Measurements from ENCODE around the gene PDE7B.

PDE7B gene

GRCh38 chr6:136123468-136123867, 272.0 kb downstream of the PDE7B start:
- ChIA-PET POLR2A (no interaction called here), CTCF (no interaction called here)
- no peak for TF ChIP-seq CTCF (IDR thresholded peaks at IDR 0.05; ENCODE audit: control extremely low read depth, extremely low read depth, low read depth, missing control alignments)
- no peak for DNase-seq (ENCODE audit: extremely low spot score)

GRCh38 chr6:136125585-136125984, 274.1 kb downstream of the PDE7B start:
- no peak for DNase-seq (ENCODE audit: extremely low spot score)
- ChIA-PET CTCF (no interaction called here), POLR2A (no interaction called here)
- TF ChIP-seq CTCF (IDR thresholded peaks at IDR 0.05; ENCODE audit: control extremely low read depth, extremely low read depth, low read depth, missing control alignments) = no peak

- ChIA-PET POLR2A (no interaction called here), CTCF (interaction anchor here (2.4 kb wide), 1 partner anchor 11 kb away, joined by 11 read pairs; no protein-coding TSS in a partner anchor)
- no peak for TF ChIP-seq CTCF (IDR thresholded peaks at IDR 0.05; ENCODE audit: control extremely low read depth, extremely low read depth, low read depth, missing control alignments)
- DNase-seq (ENCODE audit: extremely low spot score) = no peak
These were observed 276.4 kb downstream of the PDE7B start for GRCh38 chr6:136127873-136128272.

- POLR2A ChIA-PET = no interaction called here
- DNase-seq (ENCODE audit: extremely low spot score) = no peak
- CTCF ChIA-PET = interaction anchor here (1.2 kb wide), 1 partner anchor 8 kb away, joined by 3 read pairs; no protein-coding TSS in a partner anchor
- TF ChIP-seq CTCF (IDR thresholded peaks at IDR 0.05; ENCODE audit: control extremely low read depth, extremely low read depth, low read depth, missing control alignments) = no peak
These were observed 277.9 kb downstream of the PDE7B start for GRCh38 chr6:136129365-136129764.

GRCh38 chr6:136134268-136134667, 282.8 kb downstream of the PDE7B start:
- no peak for TF ChIP-seq CTCF (IDR thresholded peaks at IDR 0.05; ENCODE audit: control extremely low read depth, extremely low read depth, low read depth, missing control alignments)
- CTCF ChIA-PET = interaction anchor here (1.4 kb wide), 1 partner anchor 14 kb away, joined by 4 read pairs; no protein-coding TSS in a partner anchor
- POLR2A ChIA-PET = no interaction called here
- DNase-seq (ENCODE audit: extremely low spot score) = no peak

- no peak for TF ChIP-seq CTCF (IDR thresholded peaks at IDR 0.05; ENCODE audit: control extremely low read depth, extremely low read depth, low read depth, missing control alignments)
- no peak for DNase-seq (ENCODE audit: extremely low spot score)
- CTCF ChIA-PET = interaction anchor here (1.4 kb wide), 1 partner anchor 13 kb away, joined by 4 read pairs; no protein-coding TSS in a partner anchor
- POLR2A ChIA-PET = no interaction called here
These were observed 283.2 kb downstream of the PDE7B start for GRCh38 chr6:136134751-136135150.

- POLR2A ChIA-PET = no interaction called here
- CTCF ChIA-PET = no interaction called here
These were observed 284.8 kb downstream of the PDE7B start for GRCh38 chr6:136136274-136136673.

More at GRCh38 chr6:136136274-136136673, 284.8 kb downstream of the PDE7B start:
- no peak for TF ChIP-seq CTCF (IDR thresholded peaks at IDR 0.05; ENCODE audit: control extremely low read depth, extremely low read depth, low read depth, missing control alignments)
- no peak for DNase-seq (ENCODE audit: extremely low spot score)

Measured in GM10248 (cell line).